Tibial nerve (tissue), 4 donors: ENCODE data around the gene RAET1L. TPM values are rescaled to one million over a fixed set of nuclear protein-coding genes. Genes with fewer than 3 reads are reported as not detected.
"Not testable (repeated sequence)": the region's sequence is repeated elsewhere in the genome, so short reads cannot be mapped to it uniquely, and the experiment has no call there.

Source experiments
- DNase-seq, 2 donors: peaks; one replicate each; pipeline ENCODE4 v3.0.0-alpha.2; 2019; ENCODE audit warnings: low spot score in 2 of 2
- H3K27ac ChIP-seq, 4 donors: fragments of 200-600 bp; sonication (generic) in 3 of 4; one replicate each; pipeline ENCODE4 v1.5.1; 2017 to 2019; ENCODE audit warnings: mild to moderate bottlenecking in 1 of 4
- H3K27me3 ChIP-seq, 2 donors: fragments of 200-600 bp; sonication (generic) in 1 of 2; one replicate each; pipeline versions ENCODE4 v1.5.1 to v1.6.0; 2017 to 2019
- H3K36me3 ChIP-seq, 3 donors: fragments of 200-600 bp; sonication (generic); one replicate each; pipeline ENCODE4 v1.5.1; 2018 to 2019
- H3K4me1 ChIP-seq, 4 donors: fragments of 200-600 bp; sonication (generic) in 3 of 4; one replicate each; pipeline ENCODE4 v1.5.1; 2017 to 2019
- H3K4me3 ChIP-seq, 4 donors: fragments of 200-600 bp; sonication (generic) in 3 of 4; one replicate each; pipeline ENCODE4 v1.5.1; 2017 to 2019; ENCODE audit warnings: mild to moderate bottlenecking in 1 of 4, moderate library complexity in 1 of 4
- H3K9me3 ChIP-seq, 4 donors: fragments of 200-600 bp; sonication (generic) in 3 of 4; one replicate each; pipeline ENCODE4 v1.5.1; 2017 to 2019
- CTCF ChIP-seq, 5 experiments: fragments of 200-600 bp in 3 of 5; fragments of 450-650 bp in 2 of 5; sonication (generic) in 3 of 5; IDR thresholded peaks; one replicate each; pipeline ENCODE4 v1.5.1; 2016 to 2019; ENCODE audit warnings: antibody characterized with exemption in 5 of 5, mild to moderate bottlenecking in 3 of 5, moderate library complexity in 2 of 5
- EP300 ChIP-seq, 2 donors: sonication (generic); formaldehyde crosslinking; IDR thresholded peaks; one replicate each; pipeline ENCODE4 v1.6.1; 2017; ENCODE audit warnings: antibody characterized with exemption in 2 of 2, mild to moderate bottlenecking in 1 of 2
- POLR2A ChIP-seq, 2 donors: fragments of 450-650 bp; IDR thresholded peaks; one replicate each; pipeline ENCODE4 v1.6.1; 2017; ENCODE audit warnings: antibody characterized with exemption in 2 of 2, mild to moderate bottlenecking in 2 of 2, moderate library complexity in 2 of 2
- WGBS, 2 donors: methylation state at CpG; one replicate each; pipeline ENCODE4 v1.1.5; 2018; 5-methylcytosine and 5-hydroxymethylcytosine counted together
- total RNA-seq, 4 donors: library from RNA; depleted of rRNA; stranded (reverse); fragments of >200 nt; gene quantifications; one replicate each; pipeline ENCODE4 v1.1.0, GENCODE V29; 2016

Gene RAET1L
- total RNA-seq, 4 donors from 2014 or later, result not detected

GRCh38 chr6:150001295-150002008 lies 23.9 kb downstream of the RAET1L start:
- no peak for TF ChIP-seq CTCF (IDR thresholded peaks at IDR 0.05)
- no peak overlapping the region for H3K4me3 ChIP-seq
- H3K36me3 ChIP-seq, result no peaks in the 10 kb centered on the region
- no peak overlapping the region for H3K27ac ChIP-seq
- H3K4me1 ChIP-seq, result peaks cover 0 to 17% (median 11%) of the 10 kb centered on the region in 4 donors
- 54 to 61% methylated on average over 3 of the region's 3 CpGs for WGBS, 2 donors
- peaks cover 0 to 4% (median 0%) of the 10 kb centered on the region in 4 donors for H3K9me3 ChIP-seq
- H3K27me3 ChIP-seq, result peaks cover 0 to 90% of the 10 kb centered on the region in 2 donors
- DNase-seq, result no peak

- TF ChIP-seq POLR2A (IDR thresholded peaks at IDR 0.05) (no peak), EP300 (IDR thresholded peaks at IDR 0.05) (no peak), CTCF (IDR thresholded peaks at IDR 0.05) (no peak)
- Histone ChIP-seq H3K4me3 (no peak overlapping the region), H3K9me3 (peaks cover 0 to 4% (median 0%) of the 10 kb centered on the region in 4 donors), H3K27ac (no peak overlapping the region), H3K27me3 (peaks cover 0 to 90% of the 10 kb centered on the region in 2 donors), H3K4me1 (peaks cover 0 to 6% (median 4%) of the 10 kb centered on the region in 4 donors), H3K36me3 (no peaks in the 10 kb centered on the region)
- no peak for DNase-seq
- 75 to 90% methylated on average over 2 of the region's 2 CpGs for WGBS, 2 donors
Observed at GRCh38 chr6:149999636-150000035, 25.7 kb downstream of the RAET1L start.

GRCh38 chr6:149995971-149996370 lies 29.4 kb downstream of the RAET1L start:
- WGBS, 2 donors, result 85 to 86% methylated on average over 7 of the region's 7 CpGs
- TF ChIP-seq EP300 (IDR thresholded peaks at IDR 0.05) (no peak), POLR2A (IDR thresholded peaks at IDR 0.05) (no peak), CTCF (IDR thresholded peaks at IDR 0.05) (no peak)
- DNase-seq, result no peak
- no peak overlapping the region for H3K4me3 ChIP-seq
- peaks cover 0 to 93% of the 10 kb centered on the region in 2 donors for H3K27me3 ChIP-seq
- peaks cover 0 to 8% (median 4%) of the 10 kb centered on the region in 4 donors for H3K4me1 ChIP-seq
- no peaks in the 10 kb centered on the region for H3K36me3 ChIP-seq
- no peak overlapping the region for H3K27ac ChIP-seq
- no peaks in the 10 kb centered on the region for H3K9me3 ChIP-seq

GRCh38 chr6:149995235-149995750 lies 30.0 kb downstream of the RAET1L start:
- no peaks in the 10 kb centered on the region for H3K9me3 ChIP-seq
- peaks cover 0 to 14% (median 8%) of the 10 kb centered on the region in 4 donors for H3K4me1 ChIP-seq
- H3K36me3 ChIP-seq, result no peaks in the 10 kb centered on the region
- H3K27me3 ChIP-seq, result peaks cover 0 to 94% of the 10 kb centered on the region in 2 donors
- no peak for DNase-seq
- no peak overlapping the region for H3K4me3 ChIP-seq
- 65 to 76% methylated on average over 6 of the region's 6 CpGs for WGBS, 2 donors
- H3K27ac ChIP-seq, result no peak overlapping the region
- TF ChIP-seq CTCF (IDR thresholded peaks at IDR 0.05) (no peak), POLR2A (IDR thresholded peaks at IDR 0.05) (no peak), EP300 (IDR thresholded peaks at IDR 0.05) (no peak)

GRCh38 chr6:149991838-149992237 lies 33.5 kb downstream of the RAET1L start:
- 52 to 55% methylated on average over 4 of the region's 4 CpGs for WGBS, 2 donors
- no peak for DNase-seq
- H3K27me3 ChIP-seq, result peaks cover 0 to 100% of the 10 kb centered on the region in 2 donors
- H3K4me3 ChIP-seq, result no peak overlapping the region
- TF ChIP-seq POLR2A (IDR thresholded peaks at IDR 0.05), result no peak
- TF ChIP-seq EP300 (IDR thresholded peaks at IDR 0.05), result no peak
- TF ChIP-seq CTCF (IDR thresholded peaks at IDR 0.05), result no peak
- no peak overlapping the region for H3K27ac ChIP-seq
- no peaks in the 10 kb centered on the region for H3K36me3 ChIP-seq
- peaks cover 0 to 24% (median 14%) of the 10 kb centered on the region in 4 donors for H3K4me1 ChIP-seq
- H3K9me3 ChIP-seq, result peaks cover 0 to 26% (median 1%) of the 10 kb centered on the region in 4 donors

- Histone ChIP-seq H3K9me3 (peaks cover 0 to 26% (median 1%) of the 10 kb centered on the region in 4 donors), H3K27me3 (peaks cover 0 to 100% of the 10 kb centered on the region in 2 donors), H3K4me1 (peaks cover 0 to 24% (median 14%) of the 10 kb centered on the region in 4 donors)
- H3K4me3 ChIP-seq, H3K36me3 ChIP-seq, DNase-seq, H3K27ac ChIP-seq: not testable (repeated sequence)
- 4 to 6% methylated on average over 6 to 7 of the region's 7 CpGs for WGBS, 2 donors
Observed at GRCh38 chr6:149991472-149991795, 33.9 kb downstream of the RAET1L start.
